H1 (cell line): ENCODE measurements around the gene C16orf95. TPM values are rescaled to one million over a fixed set of nuclear protein-coding genes. Genes with fewer than 3 reads are reported as not detected.

Experiments
- CBX5 ChIP-seq: fragments of 300-800, 300-1000 bp; sonication (generic); IDR thresholded peaks from 2 replicates; pipeline ENCODE4 v1.7.1; 2016; ENCODE audit warnings: antibody characterized with exemption, low read length, low read depth
- CREB1 ChIP-seq: IDR thresholded peaks from 2 replicates; pipeline ENCODE4 v1.6.1; 2012; ENCODE audit warnings: inconsistent platforms
- EP300 ChIP-seq, 2 experiments: IDR thresholded peaks; 1 replicate in 1 of 2; 2 replicates in 1 of 2; pipeline ENCODE4 v1.6.1; 2011 to 2012; ENCODE audit warnings: low read depth in 2 of 2, low read length in 2 of 2, mild to moderate bottlenecking in 2 of 2, borderline replicate concordance in 1 of 2, inconsistent platforms in 1 of 2, moderate library complexity in 1 of 2
- HDAC6 ChIP-seq: IDR thresholded peaks from one replicate; pipeline ENCODE4 v1.7.1; 2012; ENCODE audit warnings: low read depth, mild to moderate bottlenecking, inconsistent platforms, low read length, moderate library complexity
- PHF8 ChIP-seq: fragments of 200-600 bp; sonication (generic); conservative IDR thresholded peaks from 2 replicates; pipeline ENCODE4 v1.7.1; 2012; ENCODE audit warnings: low read depth, mild to moderate bottlenecking, inconsistent platforms, low read length, moderate library complexity
- POU5F1 ChIP-seq: IDR thresholded peaks from 2 replicates; pipeline ENCODE4 v1.6.1; 2011; ENCODE audit warnings: low read depth, mild to moderate bottlenecking, low read length, moderate library complexity
- SP2 ChIP-seq: IDR thresholded peaks from 2 replicates; pipeline ENCODE4 v1.6.1; 2012; ENCODE audit warnings: mild to moderate bottlenecking, low read length, inconsistent platforms
- SRF ChIP-seq: IDR thresholded peaks from 2 replicates; pipeline ENCODE4 v1.6.1; 2011; ENCODE audit warnings: mild to moderate bottlenecking, low read depth, low read length, moderate library complexity
- SUZ12 ChIP-seq: fragments of 200-600 bp; sonication (generic); IDR thresholded peaks from 2 replicates; pipeline ENCODE4 v1.6.1; 2012; ENCODE audit warnings: mild to moderate bottlenecking, inconsistent platforms, low read length, moderate library complexity, mixed read lengths
- polyA plus RNA-seq, 7 experiments: library from polyadenylated mRNA; depleted of rRNA in 3 of 7; stranded (reverse) in 5 of 7; unstranded in 2 of 7; fragments of >200 nt in 5 of 7; fragments of 200-250 nt in 2 of 7; gene quantifications; 1 replicate in 5 of 7; 2 replicates in 1 of 7; 4 replicates in 1 of 7; pipeline versions ENCODE4 v1.2.1 to v1.2.3, GENCODE V29; 2011 to 2013; ENCODE audit warnings: missing spikeins in 2 of 7, mixed read lengths in 2 of 7
- total RNA-seq: library from RNA; stranded (reverse); fragmentation: NEBNext Ultra II Directional; extraction: Animal tissue kit (Norgen Biotek cat#: 25700); gene quantifications from 2 replicates; pipeline ENCODE4 v1.2.1, GENCODE V29; 2021
- TF ChIP-seq, protein P1 (sequence below): IDR thresholded peaks from 2 replicates; pipeline ENCODE4 v1.6.1; 2012; ENCODE audit warnings: inconsistent platforms

Gene C16orf95
- total and polyA plus RNA-seq, 2 of the 8 experiments (the other 6 are each of a cell fraction or from before 2014, with no cell fraction given): 5.0 to 5.4 TPM

DNA sequence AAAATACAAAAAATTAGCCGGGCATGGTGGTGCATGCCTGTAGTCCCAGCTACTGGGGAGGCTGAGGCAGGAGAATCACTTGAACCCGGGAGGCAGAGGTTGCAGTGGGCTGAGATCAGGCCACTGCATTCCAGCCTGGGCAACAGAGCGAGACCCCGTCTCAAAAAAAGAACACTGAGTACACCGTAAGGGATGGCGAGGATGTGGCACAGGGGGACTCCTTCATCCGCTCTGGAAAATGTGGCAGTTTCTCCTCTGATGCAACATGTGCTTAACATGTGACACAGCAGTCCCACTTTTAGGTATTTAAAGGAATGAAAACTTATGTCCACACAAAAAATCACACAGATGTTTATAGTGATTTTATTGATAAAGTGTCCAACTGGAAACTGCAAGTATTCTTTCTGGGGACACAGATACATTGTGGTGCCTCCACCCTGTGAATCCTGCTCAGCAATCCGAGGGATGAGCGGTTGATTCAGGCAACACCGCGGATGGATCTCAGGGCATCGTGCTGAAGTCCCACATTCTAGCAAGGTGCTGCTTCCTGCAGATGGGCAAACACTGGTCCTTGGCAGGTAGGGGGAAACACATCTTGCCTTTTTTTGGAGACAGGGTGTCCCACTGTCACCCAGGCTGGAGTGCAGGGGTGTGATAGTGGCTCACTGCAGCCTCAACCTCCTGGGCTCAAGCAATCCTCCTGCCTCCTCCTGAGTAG, 3.5 kb upstream of the C16orf95 start (continued):
- TF ChIP-seq SP2: no peak
- no peak for TF ChIP-seq CREB1
- TF ChIP-seq PHF8: no peak
- no peak for TF ChIP-seq SUZ12
- no peak for TF ChIP-seq EP300 (IDR thresholded peaks at IDR 0.05; ENCODE audit: borderline replicate concordance in 1 of 2, low read depth in 2 of 2, low read length in 2 of 2)
- TF ChIP-seq, protein P1, sequence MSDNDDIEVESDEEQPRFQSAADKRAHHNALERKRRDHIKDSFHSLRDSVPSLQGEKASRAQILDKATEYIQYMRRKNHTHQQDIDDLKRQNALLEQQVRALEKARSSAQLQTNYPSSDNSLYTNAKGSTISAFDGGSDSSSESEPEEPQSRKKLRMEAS: no peak
- no peak for TF ChIP-seq HDAC6
- no peak for TF ChIP-seq CBX5
- no peak for TF ChIP-seq SRF
- no peak for TF ChIP-seq POU5F1
